Measurements from ENCODE around the gene FGD5.
A peak's percentile ranks its signal among the peaks of the same experiment; 100 is the strongest.

FGD5 gene

DNA sequence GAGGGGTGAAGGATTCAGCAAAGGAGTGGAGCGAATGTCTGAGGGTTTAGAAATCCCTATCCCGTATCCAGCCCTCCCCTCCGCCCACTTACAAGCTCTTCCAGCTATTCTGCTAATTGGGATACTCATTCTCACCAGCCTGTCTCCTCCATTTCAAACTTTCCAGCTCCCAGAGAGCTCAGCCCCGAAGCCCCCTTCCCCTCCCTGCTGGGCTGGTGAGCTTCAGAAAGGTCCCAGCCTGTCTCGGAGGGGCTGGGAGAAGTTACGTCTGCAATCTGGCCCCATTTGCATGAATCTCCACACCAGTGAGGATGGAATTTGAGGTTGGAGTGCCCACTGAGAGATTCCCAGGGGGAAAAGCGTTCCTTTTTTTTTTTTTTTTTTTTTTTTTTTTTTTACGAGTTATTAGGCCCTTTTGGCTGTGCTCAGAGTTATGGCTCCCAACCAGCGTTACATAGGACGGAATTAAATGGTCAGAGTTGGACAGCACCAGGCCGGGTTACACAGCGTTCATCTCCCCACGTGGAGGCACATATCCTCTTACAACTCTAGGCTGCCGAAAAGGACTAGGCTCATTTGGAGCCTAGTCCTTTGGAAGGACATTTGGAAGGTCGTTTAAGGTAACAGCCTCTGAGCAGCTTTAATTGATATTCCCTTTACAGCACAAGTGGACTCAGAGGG, 34.6 kb downstream of the FGD5 start:
- ATAC-seq (ENCODE audit: insufficient read depth, low read depth) (no peak), DNase-seq (no peak)
- Histone ChIP-seq H3K4me3 (ENCODE audit: low read depth in 1 of 2, low read length in 2 of 2) (no peak overlapping the region), H3K79me2 (ENCODE audit: insufficient read depth, low read length) (no peaks in the 10 kb centered on the region), H3K9ac (ENCODE audit: low read depth, low read length) (no peak overlapping the region), H2AFZ (ENCODE audit: low read depth, low read length) (no peak overlapping the region), H4K20me1 (ENCODE audit: insufficient read depth, low read length) (no peaks in the 10 kb centered on the region), H3K9me3 (ENCODE audit: insufficient read depth, low read length, severe bottlenecking) (no peaks in the 10 kb centered on the region), H3K4me1 (ENCODE audit: insufficient read depth, low read length) (peaks cover 24% of the 10 kb centered on the region), H3K27me3 (ENCODE audit: insufficient read depth, low read length, poor library complexity) (no peaks in the 10 kb centered on the region), H3K4me2 (ENCODE audit: insufficient read depth, low read length) (no peak overlapping the region), H3K27ac (ENCODE audit: low read length) (no peak overlapping the region), H3K36me3 (ENCODE audit: insufficient read depth, low read length) (no peaks in the 10 kb centered on the region)
- TF ChIP-seq CTCF (IDR thresholded peaks at IDR 0.05; ENCODE audit: borderline replicate concordance, extremely low read depth, low read length, poor library complexity, severe bottlenecking) (no peak), EZH2 (IDR thresholded peaks at IDR 0.05; ENCODE audit: borderline replicate concordance, low read depth, low read length, severe bottlenecking) (no peak)

DNA sequence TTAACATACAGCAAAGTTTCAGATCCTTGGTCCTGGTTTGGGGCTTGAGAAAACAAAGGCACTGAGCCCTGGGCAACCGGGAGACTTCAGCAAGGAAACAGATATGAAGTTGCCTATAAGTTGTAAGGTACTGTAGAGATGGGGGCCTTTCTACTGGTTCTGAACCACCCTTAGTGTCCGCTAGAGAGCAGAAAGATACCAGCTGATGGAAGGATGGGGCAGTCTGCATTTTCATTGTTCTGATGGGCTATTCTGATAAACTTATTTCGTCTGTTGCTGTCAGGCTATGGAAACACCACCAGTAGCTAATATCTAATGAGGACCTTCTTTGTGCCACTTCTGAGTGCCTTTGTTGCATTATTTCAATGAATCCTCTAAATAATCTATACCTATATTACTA, 38.7 kb downstream of the FGD5 start:
- Histone ChIP-seq H3K9ac (ENCODE audit: low read depth, low read length) (no peak overlapping the region), H3K4me1 (ENCODE audit: insufficient read depth, low read length) (peaks cover 5% of the 10 kb centered on the region), H3K4me2 (ENCODE audit: insufficient read depth, low read length) (no peak overlapping the region), H3K79me2 (ENCODE audit: insufficient read depth, low read length) (no peaks in the 10 kb centered on the region), H4K20me1 (ENCODE audit: insufficient read depth, low read length) (no peaks in the 10 kb centered on the region), H3K36me3 (ENCODE audit: insufficient read depth, low read length) (no peaks in the 10 kb centered on the region), H3K9me3 (ENCODE audit: insufficient read depth, low read length, severe bottlenecking) (no peaks in the 10 kb centered on the region), H3K27ac (ENCODE audit: low read length) (no peak overlapping the region), H2AFZ (ENCODE audit: low read depth, low read length) (no peak overlapping the region), H3K4me3 (ENCODE audit: low read depth in 1 of 2, low read length in 2 of 2) (no peak overlapping the region), H3K27me3 (ENCODE audit: insufficient read depth, low read length, poor library complexity) (no peaks in the 10 kb centered on the region)
- TF ChIP-seq CTCF (IDR thresholded peaks at IDR 0.05; ENCODE audit: borderline replicate concordance, extremely low read depth, low read length, poor library complexity, severe bottlenecking) (peak; percentile 60), EZH2 (IDR thresholded peaks at IDR 0.05; ENCODE audit: borderline replicate concordance, low read depth, low read length, severe bottlenecking) (no peak)
- ATAC-seq (ENCODE audit: insufficient read depth, low read depth) (peak; percentile 84), DNase-seq (peak; percentile 36)

DNA sequence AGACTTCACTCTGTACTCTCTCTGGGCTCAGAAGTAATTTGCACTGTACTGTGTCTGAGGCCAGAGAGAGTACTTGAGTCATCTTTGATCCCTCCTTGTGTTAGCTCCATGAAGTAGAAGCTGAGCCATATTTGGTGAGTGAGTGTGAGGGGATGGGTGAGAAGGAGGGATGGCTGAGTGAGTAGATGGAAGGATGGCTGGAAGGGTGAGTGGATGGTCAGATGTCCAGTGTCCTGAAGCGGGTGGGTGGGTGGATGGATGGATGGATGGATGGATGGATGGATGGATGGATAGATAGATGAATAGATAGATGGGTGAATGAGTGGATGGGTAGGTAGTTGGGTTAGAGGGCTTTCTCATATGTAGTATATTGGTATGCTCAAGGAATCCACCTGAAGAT, 39.3 kb downstream of the FGD5 start:
- H3K4me2 ChIP-seq (ENCODE audit: insufficient read depth, low read length) = no peak overlapping the region
- peaks cover 5% of the 10 kb centered on the region for H3K4me1 ChIP-seq (ENCODE audit: insufficient read depth, low read length)
- H3K9me3 ChIP-seq (ENCODE audit: insufficient read depth, low read length, severe bottlenecking) = no peaks in the 10 kb centered on the region
- DNase-seq (no peak), ATAC-seq (ENCODE audit: insufficient read depth, low read depth) (no peak)
- H3K9ac ChIP-seq (ENCODE audit: low read depth, low read length) = no peak overlapping the region
- H2AFZ ChIP-seq (ENCODE audit: low read depth, low read length) = no peak overlapping the region
- no peak for TF ChIP-seq CTCF (IDR thresholded peaks at IDR 0.05; ENCODE audit: borderline replicate concordance, extremely low read depth, low read length, poor library complexity, severe bottlenecking)
- no peak for TF ChIP-seq EZH2 (IDR thresholded peaks at IDR 0.05; ENCODE audit: borderline replicate concordance, low read depth, low read length, severe bottlenecking)
- no peak overlapping the region for H3K4me3 ChIP-seq (ENCODE audit: low read depth in 1 of 2, low read length in 2 of 2)
- 0 out of 2 replicates have a peak overlapping the region, but pooled peaks have one; percentile 18 for H3K27ac ChIP-seq (ENCODE audit: low read length)
- H3K36me3 ChIP-seq (ENCODE audit: insufficient read depth, low read length) = no peaks in the 10 kb centered on the region
- H3K27me3 ChIP-seq (ENCODE audit: insufficient read depth, low read length, poor library complexity) = no peaks in the 10 kb centered on the region
- H4K20me1 ChIP-seq (ENCODE audit: insufficient read depth, low read length) = no peaks in the 10 kb centered on the region
- H3K79me2 ChIP-seq (ENCODE audit: insufficient read depth, low read length) = no peaks in the 10 kb centered on the region

Measured in DND-41 (cell line).